Testis (tissue), 3 donors: ENCODE measurements around the gene EML2. TPM values are rescaled to one million over a fixed set of nuclear protein-coding genes. Genes with fewer than 3 reads are reported as not detected.
A peak's percentile ranks its signal among the peaks of the same experiment; 100 is the strongest.

ENCODE experiments used
- DNase-seq: peaks from one replicate; pipeline ENCODE4 v3.0.0-alpha.2; 2019
- H3K27ac ChIP-seq, 2 donors: fragments of 200-600 bp; sonication (generic); one replicate each; pipeline ENCODE4 v1.5.1; 2019
- H3K27me3 ChIP-seq: fragments of 200-600 bp; sonication (generic); one replicate; pipeline ENCODE4 v1.5.1; 2019
- H3K36me3 ChIP-seq: fragments of 200-600 bp; sonication (generic); one replicate; pipeline ENCODE4 v1.5.1; 2017; ENCODE audit warnings: low read depth; ENCODE audit errors: missing control alignments
- H3K4me1 ChIP-seq: fragments of 200-600 bp; sonication (generic); one replicate; pipeline ENCODE4 v1.5.1; 2019
- H3K4me3 ChIP-seq, 2 donors: fragments of 200-600 bp; sonication (generic); one replicate each; pipeline ENCODE4 v1.5.1; 2017 to 2019
- H3K9me3 ChIP-seq: fragments of 200-600 bp; sonication (generic); one replicate; pipeline ENCODE4 v1.5.1; 2017
- CTCF ChIP-seq, 3 experiments: fragments of 450-650 bp in 2 of 3; fragments of 200-600 bp in 1 of 3; sonication (generic) in 1 of 3; IDR thresholded peaks; one replicate each; pipeline ENCODE4 v1.5.1; 2016 to 2019; ENCODE audit warnings: antibody characterized with exemption in 3 of 3, mild to moderate bottlenecking in 2 of 3, moderate library complexity in 1 of 3
- POLR2A ChIP-seq: fragments of 450-650 bp; IDR thresholded peaks from one replicate; pipeline ENCODE4 v1.6.1; 2017; ENCODE audit warnings: antibody characterized with exemption, mild to moderate bottlenecking, moderate library complexity
- WGBS, 2 donors: methylation state at CpG; one replicate each; pipeline ENCODE4 v1.1.5; 2018; 5-methylcytosine and 5-hydroxymethylcytosine counted together
- intact Hi-C: fragments of 100-400 bp; cut with DNase I; formaldehyde crosslinking; loops from one replicate; pipeline ENCODE4 v1.15.1; 2023; ENCODE audit warnings: low total_unique reads
- polyA plus RNA-seq: library from polyadenylated mRNA; stranded (reverse); fragments of 350-450 nt; fragmentation: Illumina TruSeq; extraction: RNeasy Lipid Tissue Mini Kit (QIAGEN cat#74804); gene quantifications from one replicate; pipeline ENCODE4 v1.2.3, GENCODE V29; 2014; ENCODE audit warnings: low read depth, low replicate concordance; ENCODE audit not compliant: insufficient read depth
- total RNA-seq, 2 donors: library from RNA; depleted of rRNA; stranded (reverse); fragments of >200 nt; gene quantifications; one replicate each; pipeline ENCODE4 v1.2.3, GENCODE V29; 2016

EML2 gene
- total and polyA plus RNA-seq, 3 donors from 2014 or later = 28.5 to 48.4 (median 36.3) TPM

GRCh38 chr19:45569619-45570421 is 69.4 kb downstream of the EML2 start:
- H3K9me3 ChIP-seq = no peaks in the 10 kb centered on the region
- no peaks in the 10 kb centered on the region for H3K27me3 ChIP-seq
- no peak overlapping the region for H3K4me3 ChIP-seq
- intact Hi-C loops = no loop called here
- no peaks in the 10 kb centered on the region for H3K36me3 ChIP-seq
- peak; percentile 65 for DNase-seq
- TF ChIP-seq CTCF (IDR thresholded peaks at IDR 0.05) (peak; percentile 35 to 55 (median 54)), POLR2A (no peak)
- H3K4me1 ChIP-seq = no peaks in the 10 kb centered on the region
- H3K27ac ChIP-seq = no peak overlapping the region
- 62 to 86% methylated on average over 11 to 15 of the region's 15 CpGs for WGBS, 2 donors

- no peak for DNase-seq
- Histone ChIP-seq H3K27ac (no peak overlapping the region), H3K9me3 (no peaks in the 10 kb centered on the region), H3K4me1 (no peaks in the 10 kb centered on the region), H3K36me3 (no peaks in the 10 kb centered on the region), H3K4me3 (no peak overlapping the region), H3K27me3 (no peaks in the 10 kb centered on the region)
- WGBS, 2 donors = 100% methylated on average over 2 to 3 of the region's 3 CpGs
- no peak for TF ChIP-seq CTCF (IDR thresholded peaks at IDR 0.05)
- TF ChIP-seq POLR2A = no peak
- intact Hi-C loops = no loop called here
Observed at GRCh38 chr19:45568732-45569131, 70.5 kb downstream of the EML2 start.

GRCh38 chr19:45567609-45568008 is 71.6 kb downstream of the EML2 start:
- WGBS, 2 donors = 89 to 91% methylated on average over 2 of the region's 2 CpGs
- intact Hi-C loops = no loop called here
- Histone ChIP-seq H3K9me3 (no peaks in the 10 kb centered on the region), H3K27me3 (no peaks in the 10 kb centered on the region), H3K4me1 (peaks cover 4% of the 10 kb centered on the region), H3K4me3 (no peak overlapping the region), H3K27ac (no peak overlapping the region), H3K36me3 (no peaks in the 10 kb centered on the region)
- no peak for DNase-seq
- TF ChIP-seq POLR2A (no peak), CTCF (IDR thresholded peaks at IDR 0.05) (no peak)

GRCh38 chr19:45564131-45564780 is 74.9 kb downstream of the EML2 start:
- Histone ChIP-seq H3K4me1 (peaks cover 8% of the 10 kb centered on the region), H3K27me3 (no peaks in the 10 kb centered on the region), H3K36me3 (no peaks in the 10 kb centered on the region), H3K27ac (no peak overlapping the region), H3K4me3 (no peak overlapping the region), H3K9me3 (no peaks in the 10 kb centered on the region)
- intact Hi-C loops = no loop called here
- no peak for TF ChIP-seq CTCF (IDR thresholded peaks at IDR 0.05)
- TF ChIP-seq POLR2A = no peak
- 63 to 72% methylated on average over 5 of the region's 5 CpGs for WGBS, 2 donors
- DNase-seq = no peak
